CD4-positive, CD25-positive, alpha-beta regulatory T cell (primary cell): Measurements from ENCODE around the gene MCF2. TPM values are rescaled to one million over a fixed set of nuclear protein-coding genes. Genes with fewer than 3 reads are reported as not detected.

ENCODE experiments used
- ATAC-seq, 2 donors: fragments of 150-1000 bp; cut with Tn5 transposase; one replicate each; pipeline ENCODE4 v1.10.0; 2021; ENCODE audit warnings: low read depth in 2 of 2, moderate number of reproducible peaks in 2 of 2, moderate library complexity in 1 of 2
- DNase-seq, 3 donors: peaks; one replicate each; pipeline versions ENCODE4 v3.0.0 to v3.0.0-alpha.2; 2012 to 2022; ENCODE audit warnings: mixed read lengths in 1 of 3
- H3K27ac ChIP-seq: one replicate; pipeline ENCODE4 v1.7.0; 2013; ENCODE audit warnings: mild to moderate bottlenecking, low read length; ENCODE audit not compliant: insufficient read depth, poor library complexity, severe bottlenecking
- H3K27me3 ChIP-seq: one replicate; pipeline ENCODE4 v1.7.0; 2013; ENCODE audit warnings: low read length; ENCODE audit not compliant: control insufficient read depth, insufficient read depth
- H3K36me3 ChIP-seq: one replicate; pipeline ENCODE4 v1.7.0; 2013; ENCODE audit warnings: mild to moderate bottlenecking, low read length, moderate library complexity; ENCODE audit not compliant: control insufficient read depth, insufficient read depth
- H3K4me1 ChIP-seq: 2 replicates; pipeline ENCODE4 v1.7.0; 2013; ENCODE audit warnings: mild to moderate bottlenecking, low read length; ENCODE audit not compliant: insufficient read depth, control insufficient read depth, poor library complexity, severe bottlenecking
- H3K4me3 ChIP-seq: one replicate; pipeline ENCODE4 v1.7.0; 2013; ENCODE audit warnings: low read depth, mild to moderate bottlenecking, low read length, moderate library complexity
- H3K9me3 ChIP-seq, 2 experiments: 1 replicate in 1 of 2; 2 replicates in 1 of 2; pipeline ENCODE4 v1.7.0; 2013; ENCODE audit warnings: low read length in 2 of 2, mild to moderate bottlenecking in 1 of 2, moderate library complexity in 1 of 2; ENCODE audit not compliant: control insufficient read depth in 2 of 2
- H3K27ac Mint-ChIP-seq, 3 donors: one replicate each; pipeline ENCODE4 v1.8.0; 2020 to 2022; ENCODE audit warnings: mild to moderate bottlenecking in 3 of 3, mixed read lengths in 3 of 3, moderate library complexity in 2 of 3
- H3K27me3 Mint-ChIP-seq: one replicate; pipeline ENCODE4 v1.8.0; 2022; ENCODE audit warnings: mild to moderate bottlenecking, mixed read lengths
- H3K36me3 Mint-ChIP-seq: one replicate; pipeline ENCODE4 v1.8.0; 2020; ENCODE audit warnings: mixed read lengths
- H3K4me1 Mint-ChIP-seq, 4 donors: one replicate each; pipeline ENCODE4 v1.8.0; 2020 to 2022; ENCODE audit warnings: mixed read lengths in 4 of 4, mild to moderate bottlenecking in 1 of 4
- H3K4me3 Mint-ChIP-seq, 4 donors: one replicate each; pipeline ENCODE4 v1.8.0; 2020 to 2022; ENCODE audit warnings: mild to moderate bottlenecking in 4 of 4, mixed read lengths in 4 of 4, moderate library complexity in 3 of 4
- H3K9me3 Mint-ChIP-seq, 7 donors: one replicate each; pipeline ENCODE4 v1.8.0; 2020 to 2022; ENCODE audit warnings: mixed read lengths in 7 of 7, mild to moderate bottlenecking in 3 of 7, moderate library complexity in 2 of 7
- polyA plus RNA-seq, 4 donors: library from polyadenylated mRNA; unstranded; fragments of 300-500 nt; fragmentation: Illumina TruSeq; gene quantifications; one replicate each; pipeline ENCODE4 v1.2.3, GENCODE V29; 2021
- total RNA-seq: library from RNA; stranded (reverse); gene quantifications from one replicate; pipeline ENCODE4 v1.2.3, GENCODE V29; 2022

The MCF2 gene
- total and polyA plus RNA-seq, 5 donors from 2014 or later = 0.27 TPM; not detected in 4

GRCh38 chrX:139554376-139554775 lies 153.6 kb downstream of the MCF2 start:
- Histone ChIP-seq H3K9me3 (no peaks in the 10 kb centered on the region), H3K4me1 (no peaks in the 10 kb centered on the region), H3K27ac (no peak overlapping the region), H3K36me3 (no peaks in the 10 kb centered on the region), H3K27me3 (no peaks in the 10 kb centered on the region), H3K4me3 (no peak overlapping the region)
- Mint-ChIP-seq H3K27me3 (no peaks in the 10 kb centered on the region), H3K36me3 (no peaks in the 10 kb centered on the region), H3K4me3 (no peak overlapping the region), H3K4me1 (peaks cover 0 to 2% (median 0%) of the 10 kb centered on the region in 4 donors), H3K27ac (no peak overlapping the region), H3K9me3 (no peaks in the 10 kb centered on the region)
- DNase-seq (no peak), ATAC-seq (no peak)

GRCh38 chrX:139544591-139544990 lies 163.4 kb downstream of the MCF2 start:
- H3K4me3 ChIP-seq = no peak overlapping the region
- H3K4me3 Mint-ChIP-seq = no peak overlapping the region
- H3K27me3 ChIP-seq = no peaks in the 10 kb centered on the region
- H3K9me3 ChIP-seq = no peaks in the 10 kb centered on the region
- H3K27ac ChIP-seq = no peak overlapping the region
- no peaks in the 10 kb centered on the region for H3K4me1 ChIP-seq
- ATAC-seq (no peak), DNase-seq (no peak)
- H3K36me3 ChIP-seq = no peaks in the 10 kb centered on the region
- H3K27ac Mint-ChIP-seq = no peak overlapping the region
- H3K4me1 Mint-ChIP-seq = no peaks in the 10 kb centered on the region
- H3K36me3 Mint-ChIP-seq = no peaks in the 10 kb centered on the region
- H3K27me3 Mint-ChIP-seq = no peaks in the 10 kb centered on the region
- H3K9me3 Mint-ChIP-seq = peaks cover 0 to 1% (median 0%) of the 10 kb centered on the region in 7 donors

GRCh38 chrX:139543920-139544319 lies 164.0 kb downstream of the MCF2 start:
- Mint-ChIP-seq H3K36me3 (no peaks in the 10 kb centered on the region), H3K4me3 (no peak overlapping the region), H3K9me3 (peaks cover 0 to 1% (median 0%) of the 10 kb centered on the region in 7 donors), H3K27me3 (no peaks in the 10 kb centered on the region), H3K4me1 (no peaks in the 10 kb centered on the region), H3K27ac (no peak overlapping the region)
- Histone ChIP-seq H3K36me3 (no peaks in the 10 kb centered on the region), H3K27me3 (no peaks in the 10 kb centered on the region), H3K4me3 (no peak overlapping the region), H3K9me3 (no peaks in the 10 kb centered on the region), H3K27ac (no peak overlapping the region), H3K4me1 (no peaks in the 10 kb centered on the region)
- no peak for DNase-seq
- no peak for ATAC-seq

GRCh38 chrX:139542652-139543051 lies 165.3 kb downstream of the MCF2 start:
- Histone ChIP-seq H3K9me3 (no peaks in the 10 kb centered on the region), H3K27ac (no peak overlapping the region), H3K27me3 (no peaks in the 10 kb centered on the region), H3K4me3 (no peak overlapping the region), H3K36me3 (no peaks in the 10 kb centered on the region), H3K4me1 (no peaks in the 10 kb centered on the region)
- Mint-ChIP-seq H3K9me3 (peaks cover 0 to 1% (median 0%) of the 10 kb centered on the region in 7 donors), H3K27me3 (no peaks in the 10 kb centered on the region), H3K36me3 (no peaks in the 10 kb centered on the region), H3K4me1 (no peaks in the 10 kb centered on the region), H3K4me3 (no peak overlapping the region), H3K27ac (no peak overlapping the region)
- no peak for ATAC-seq
- DNase-seq = no peak

- Mint-ChIP-seq H3K27me3 (no peaks in the 10 kb centered on the region), H3K9me3 (peaks cover 0 to 1% (median 0%) of the 10 kb centered on the region in 7 donors), H3K4me3 (no peak overlapping the region), H3K27ac (no peak overlapping the region), H3K4me1 (no peaks in the 10 kb centered on the region), H3K36me3 (no peaks in the 10 kb centered on the region)
- H3K27ac ChIP-seq = no peak overlapping the region
- H3K9me3 ChIP-seq = no peaks in the 10 kb centered on the region
- H3K4me3 ChIP-seq = no peak overlapping the region
- DNase-seq (no peak), ATAC-seq (no peak)
- H3K27me3 ChIP-seq = no peaks in the 10 kb centered on the region
- no peaks in the 10 kb centered on the region for H3K36me3 ChIP-seq
- H3K4me1 ChIP-seq = no peaks in the 10 kb centered on the region
Measured at GRCh38 chrX:139538907-139539790, 168.8 kb downstream of the MCF2 start.

- H3K27ac ChIP-seq = no peak overlapping the region
- Mint-ChIP-seq H3K4me3 (no peak overlapping the region), H3K27me3 (no peaks in the 10 kb centered on the region), H3K4me1 (no peaks in the 10 kb centered on the region), H3K36me3 (no peaks in the 10 kb centered on the region), H3K27ac (no peak overlapping the region), H3K9me3 (no peaks in the 10 kb centered on the region)
- DNase-seq = no peak
- H3K36me3 ChIP-seq = no peaks in the 10 kb centered on the region
- ATAC-seq = no peak
- no peaks in the 10 kb centered on the region for H3K4me1 ChIP-seq
- no peak overlapping the region for H3K4me3 ChIP-seq
- no peaks in the 10 kb centered on the region for H3K27me3 ChIP-seq
- no peaks in the 10 kb centered on the region for H3K9me3 ChIP-seq
Measured at GRCh38 chrX:139533444-139533843, 174.5 kb downstream of the MCF2 start.

GRCh38 chrX:139532834-139533233 lies 175.1 kb downstream of the MCF2 start:
- Histone ChIP-seq H3K36me3 (no peaks in the 10 kb centered on the region), H3K4me3 (no peak overlapping the region), H3K27me3 (no peaks in the 10 kb centered on the region), H3K9me3 (no peaks in the 10 kb centered on the region), H3K27ac (no peak overlapping the region), H3K4me1 (no peaks in the 10 kb centered on the region)
- ATAC-seq (no peak), DNase-seq (no peak)
- Mint-ChIP-seq H3K27me3 (no peaks in the 10 kb centered on the region), H3K27ac (no peak overlapping the region), H3K4me1 (no peaks in the 10 kb centered on the region), H3K9me3 (no peaks in the 10 kb centered on the region), H3K36me3 (no peaks in the 10 kb centered on the region), H3K4me3 (no peak overlapping the region)
